ES-I3 (cell line): ENCODE measurements around the gene GRAMD1B.

Experiments
- H3K36me3 ChIP-seq: 2 replicates; pipeline ENCODE4 v1.6.1; 2013; ENCODE audit warnings: mild to moderate bottlenecking, low read length, control low read depth, moderate library complexity; ENCODE audit not compliant: insufficient read depth
- H3K4me1 ChIP-seq: 2 replicates; pipeline ENCODE4 v1.6.1; 2013; ENCODE audit warnings: mild to moderate bottlenecking, control low read depth, low read length; ENCODE audit not compliant: insufficient read depth
- H3K9ac ChIP-seq: 2 replicates; pipeline ENCODE4 v1.6.1; 2013; ENCODE audit warnings: low read depth, mild to moderate bottlenecking, low read length, moderate library complexity
- H3K9me3 ChIP-seq: 2 replicates; pipeline ENCODE4 v1.6.1; 2013; ENCODE audit warnings: mild to moderate bottlenecking, low read length, moderate library complexity; ENCODE audit not compliant: control insufficient read depth, insufficient read depth

The GRAMD1B gene

DNA sequence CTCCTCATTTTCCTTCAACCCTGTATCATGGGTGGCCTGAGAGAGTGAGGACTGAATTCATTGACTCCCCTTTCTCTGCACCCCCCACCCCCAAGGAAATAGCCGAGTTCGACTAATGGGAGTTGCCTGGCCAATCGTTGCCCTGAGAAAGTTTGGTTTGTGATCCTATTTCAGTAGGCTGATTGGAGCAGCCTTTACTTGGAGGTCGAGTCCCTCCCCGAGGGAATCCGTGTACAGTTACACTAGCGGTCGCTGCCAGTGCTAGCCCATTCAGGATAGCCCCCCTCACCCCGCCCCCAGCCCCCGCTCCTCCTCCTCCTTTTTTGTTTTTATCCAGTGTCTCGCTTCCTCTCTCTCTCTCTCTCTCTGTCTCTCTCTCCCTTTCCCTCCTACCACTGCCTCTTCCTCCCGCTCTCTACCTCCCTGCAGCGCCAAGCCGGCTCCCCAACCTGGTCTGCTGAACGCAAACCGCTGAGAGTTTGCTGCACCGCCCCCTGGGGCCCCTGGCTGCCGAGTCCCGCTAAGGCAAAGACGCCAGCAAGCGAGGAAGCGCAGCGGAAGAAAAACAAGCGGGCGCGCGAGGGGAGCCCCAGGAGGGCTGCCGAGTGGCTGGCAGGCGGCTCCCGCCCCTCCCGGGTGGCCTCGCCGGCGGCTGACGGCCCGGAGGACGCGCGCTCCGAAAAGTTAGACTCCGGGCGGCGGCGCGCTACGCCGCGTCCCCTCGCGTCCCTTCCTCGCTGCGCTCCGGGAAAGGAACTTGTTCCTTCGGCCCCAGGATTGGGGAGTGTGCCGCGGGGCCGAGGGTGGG is at the start of gene GRAMD1B:
Gene GRAMD1B (plus strand): TSS at position 357 of the 808 bp plus-strand sequence. CDS start 524 bp downstream, outside the sequence.
- Histone ChIP-seq H3K9me3 (no peaks in the 10 kb centered on the region), H3K9ac (peak within 1 kb of the TSS; percentile 65), H3K36me3 (no peaks in the 10 kb centered on the region), H3K4me1 (peaks cover 16% of the 10 kb centered on the region)

GRCh38 chr11:123381149-123381548 is 48.9 kb upstream of the GRAMD1B start:
- Histone ChIP-seq H3K9me3 (no peaks in the 10 kb centered on the region), H3K36me3 (no peaks in the 10 kb centered on the region), H3K9ac (no peak overlapping the region), H3K4me1 (peaks cover 30% of the 10 kb centered on the region)

- Histone ChIP-seq H3K36me3 (no peaks in the 10 kb centered on the region), H3K4me1 (peaks cover 27% of the 10 kb centered on the region), H3K9me3 (no peaks in the 10 kb centered on the region), H3K9ac (no peak overlapping the region)
These were observed 48.1 kb upstream of the GRAMD1B start for GRCh38 chr11:123381817-123382554.

GRCh38 chr11:123382555-123383074 is 47.5 kb upstream of the GRAMD1B start:
- Histone ChIP-seq H3K36me3 (no peaks in the 10 kb centered on the region), H3K9ac (no peak overlapping the region), H3K9me3 (no peaks in the 10 kb centered on the region), H3K4me1 (peaks cover 23% of the 10 kb centered on the region)

- no peaks in the 10 kb centered on the region for H3K9me3 ChIP-seq
These were observed 46.0 kb upstream of the GRAMD1B start for GRCh38 chr11:123384116-123384515.

DNA sequence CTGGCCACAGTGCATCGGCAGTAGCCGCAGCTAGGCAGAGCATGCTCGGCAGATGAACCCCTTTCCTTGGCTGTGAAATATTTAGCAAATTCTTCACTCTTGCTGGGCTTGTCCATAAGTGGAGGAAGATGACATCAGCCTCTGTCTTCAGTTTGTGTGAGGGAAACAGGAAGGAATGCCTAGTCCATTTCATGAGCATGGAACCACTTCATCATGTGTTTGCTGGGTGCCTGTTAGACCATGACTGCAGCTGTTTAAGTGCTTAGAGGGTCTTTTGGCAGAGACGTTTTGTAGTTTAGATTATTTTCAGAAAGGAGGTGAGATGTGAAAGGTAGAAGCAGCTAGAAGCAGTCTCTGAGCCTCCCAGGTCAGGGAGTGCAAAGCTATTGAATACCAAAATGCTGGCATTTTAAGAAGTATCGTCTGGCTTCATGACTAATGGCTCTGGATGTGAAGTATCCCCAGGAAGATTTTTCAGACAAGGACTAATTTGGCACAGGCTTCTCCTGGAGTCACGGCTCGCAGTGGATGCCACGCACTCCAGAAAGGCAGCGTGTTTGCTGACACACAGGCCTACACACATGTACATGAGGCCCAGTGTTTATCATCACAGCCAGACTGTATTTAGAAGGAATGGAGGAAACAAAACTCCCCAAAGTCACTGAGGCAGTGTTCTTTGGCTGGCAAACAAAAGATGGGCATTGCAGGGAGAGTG is 43.1 kb upstream of the GRAMD1B start:
- H3K9ac ChIP-seq, result no peak overlapping the region

More at GRCh38 chr11:123384116-123384515, 46.0 kb upstream of the GRAMD1B start:
- H3K4me1 ChIP-seq, result peaks cover 8% of the 10 kb centered on the region
- H3K36me3 ChIP-seq, result no peaks in the 10 kb centered on the region
- no peak overlapping the region for H3K9ac ChIP-seq

DNA sequence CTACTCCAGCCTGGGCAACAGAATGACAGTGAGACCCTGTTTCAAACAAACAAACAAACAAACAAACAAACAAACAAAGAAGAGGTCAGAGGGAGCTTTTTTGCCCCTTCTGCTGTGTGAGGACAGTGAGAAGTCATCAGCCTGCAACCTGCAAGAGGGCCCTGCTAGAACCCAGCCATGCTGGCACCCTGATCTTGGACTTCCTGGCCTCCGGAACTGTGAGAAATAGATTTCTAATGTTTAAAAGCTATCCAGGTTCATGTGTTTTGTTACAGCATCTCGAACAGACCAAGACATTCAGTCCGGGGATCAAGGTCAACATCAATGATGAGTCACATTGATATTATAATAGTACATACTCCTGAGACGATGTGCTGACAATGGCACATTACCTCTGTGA is 41.4 kb upstream of the GRAMD1B start:
- H3K4me1 ChIP-seq, result peaks cover 4% of the 10 kb centered on the region
- H3K9ac ChIP-seq, result no peak overlapping the region
- H3K9me3 ChIP-seq, result no peaks in the 10 kb centered on the region
- H3K36me3 ChIP-seq, result no peaks in the 10 kb centered on the region

More for the DNA sequence above, 43.1 kb upstream of the GRAMD1B start:
- Histone ChIP-seq H3K4me1 (peaks cover 4% of the 10 kb centered on the region), H3K9me3 (no peaks in the 10 kb centered on the region), H3K36me3 (no peaks in the 10 kb centered on the region)

GRCh38 chr11:123390146-123390545 is 39.9 kb upstream of the GRAMD1B start:
- H3K9me3 ChIP-seq, result no peaks in the 10 kb centered on the region
- no peaks in the 10 kb centered on the region for H3K36me3 ChIP-seq
- H3K4me1 ChIP-seq, result peaks cover 4% of the 10 kb centered on the region
- H3K9ac ChIP-seq, result no peak overlapping the region

DNA sequence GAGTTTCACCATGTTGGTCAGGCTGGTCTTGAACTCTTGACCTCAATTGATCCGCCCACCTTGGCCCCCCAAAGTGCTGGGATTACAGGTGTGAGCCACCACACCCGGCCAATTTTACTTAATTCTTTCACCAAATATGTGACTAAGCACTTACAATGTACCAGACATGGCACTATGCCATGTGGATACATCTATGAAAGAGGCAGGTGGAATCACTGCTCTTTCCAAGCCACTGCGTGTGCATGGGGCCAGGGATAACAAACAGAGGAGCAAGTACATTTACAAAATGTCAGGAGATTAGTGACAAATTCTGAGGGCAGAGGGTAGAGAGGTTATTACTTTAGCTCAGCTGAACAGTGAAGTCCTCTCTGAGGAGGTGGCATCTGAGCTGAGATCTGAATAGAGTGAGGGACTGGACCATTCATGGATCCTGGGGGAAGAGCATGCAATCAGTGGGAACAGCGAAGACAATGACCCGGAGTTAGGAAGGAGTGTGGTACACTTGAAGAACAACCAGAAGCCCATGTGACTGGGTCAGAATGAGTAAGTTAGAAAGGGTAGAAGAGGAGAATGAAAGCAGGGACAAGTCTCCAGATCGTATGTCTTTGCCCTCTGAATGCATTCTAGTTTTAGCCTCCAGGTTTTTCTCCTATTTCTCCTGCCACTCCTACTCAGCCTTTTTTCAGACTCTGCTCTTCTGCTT is 38.3 kb upstream of the GRAMD1B start:
- H3K9me3 ChIP-seq, result no peaks in the 10 kb centered on the region
- H3K36me3 ChIP-seq, result no peaks in the 10 kb centered on the region
- peaks cover 3% of the 10 kb centered on the region for H3K4me1 ChIP-seq
- no peak overlapping the region for H3K9ac ChIP-seq

DNA sequence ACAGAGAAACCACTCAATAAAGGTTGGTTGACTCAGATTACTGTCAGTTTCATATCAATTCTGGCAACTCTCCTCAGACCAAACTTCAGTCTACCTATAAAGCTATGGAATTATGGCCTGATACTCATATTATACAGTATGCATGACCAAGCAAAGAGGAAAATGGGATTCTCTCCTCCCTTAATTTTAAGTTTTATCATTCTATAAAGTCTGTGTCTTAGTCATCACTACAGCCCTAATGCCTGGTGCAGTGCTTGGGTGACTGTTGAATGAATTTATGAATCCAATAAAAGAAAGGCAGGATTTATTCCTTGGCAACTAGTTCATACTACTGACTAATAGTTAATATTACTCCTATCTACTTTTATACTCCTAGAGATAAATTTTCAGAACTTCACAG is 37.6 kb upstream of the GRAMD1B start:
- Histone ChIP-seq H3K9ac (no peak overlapping the region), H3K4me1 (no peaks in the 10 kb centered on the region), H3K9me3 (no peaks in the 10 kb centered on the region), H3K36me3 (no peaks in the 10 kb centered on the region)

GRCh38 chr11:123392844-123393243 is 37.2 kb upstream of the GRAMD1B start:
- Histone ChIP-seq H3K9ac (no peak overlapping the region), H3K36me3 (no peaks in the 10 kb centered on the region), H3K9me3 (no peaks in the 10 kb centered on the region), H3K4me1 (no peaks in the 10 kb centered on the region)

- Histone ChIP-seq H3K9me3 (no peaks in the 10 kb centered on the region), H3K9ac (no peak overlapping the region), H3K36me3 (no peaks in the 10 kb centered on the region), H3K4me1 (no peaks in the 10 kb centered on the region)
These were observed 36.6 kb upstream of the GRAMD1B start for GRCh38 chr11:123393312-123393927.

DNA sequence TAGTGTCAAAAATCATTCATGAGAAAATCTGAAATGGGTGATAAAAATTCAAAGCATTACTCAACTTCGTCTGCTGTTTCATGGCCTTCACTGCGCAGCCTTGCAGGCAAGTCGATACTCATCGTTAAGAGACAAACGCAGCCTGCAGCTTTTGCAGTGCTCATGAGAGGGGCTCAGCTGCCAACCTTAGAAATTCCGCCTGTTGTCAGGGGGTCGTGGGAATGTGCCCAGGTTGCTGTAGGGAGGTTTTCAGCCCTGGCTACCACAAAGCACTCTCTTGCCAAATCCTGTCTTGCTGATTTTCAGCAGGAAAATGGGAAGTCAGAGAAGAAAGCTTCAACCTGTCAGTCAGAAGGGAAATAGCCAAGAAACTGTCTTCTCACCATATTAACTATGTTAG is 25.4 kb upstream of the GRAMD1B start:
- no peaks in the 10 kb centered on the region for H3K36me3 ChIP-seq
- H3K9me3 ChIP-seq, result no peaks in the 10 kb centered on the region
- peaks cover 10% of the 10 kb centered on the region; the same call in 1 of the 2 replicates for H3K4me1 ChIP-seq
- no peak overlapping the region for H3K9ac ChIP-seq
